ENCODE measurements around the gene ANKRD11. TPM values are rescaled to one million over a fixed set of nuclear protein-coding genes. Genes with fewer than 3 reads are reported as not detected.

Gene ANKRD11
- total RNA-seq, 2 donors from 2014 or later: 197 to 320 TPM

DNA sequence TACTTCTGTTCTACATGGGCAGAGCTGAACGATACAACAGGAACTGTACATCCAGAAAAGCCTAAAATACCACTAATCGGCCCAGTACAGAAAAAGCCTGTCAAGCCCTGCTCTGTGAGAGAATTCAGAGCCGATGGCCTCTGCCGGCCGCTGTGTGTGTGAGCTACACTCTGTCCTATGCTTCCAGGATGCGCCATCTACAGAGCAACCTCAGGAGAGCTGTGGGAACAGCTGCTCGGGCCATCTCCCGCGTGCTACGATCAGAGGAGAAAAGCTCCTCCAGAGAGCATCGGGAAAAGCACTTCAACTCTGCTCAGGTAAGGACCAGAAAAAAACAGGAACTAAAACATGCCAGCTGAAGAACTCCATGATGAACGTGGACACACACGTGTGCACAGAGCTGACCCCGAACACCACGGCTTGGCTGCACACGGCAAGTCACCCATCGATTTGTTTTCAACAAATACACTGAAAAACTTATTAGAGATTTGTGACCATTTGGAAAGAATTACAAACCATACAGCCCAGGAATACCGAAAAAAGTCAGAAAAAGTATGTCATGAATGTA, 115.9 kb downstream of the ANKRD11 start:
- H3K27me3 Mint-ChIP-seq: no peaks in the 10 kb centered on the region
- no peak overlapping the region for H3K27ac Mint-ChIP-seq
- no peak for ATAC-seq
- peaks cover 54 to 64% of the 10 kb centered on the region in 2 donors for H3K4me1 Mint-ChIP-seq (ENCODE audit: low read depth in 2 of 2)
- peaks cover 4% of the 10 kb centered on the region for H3K36me3 Mint-ChIP-seq
- H3K9me3 Mint-ChIP-seq: no peaks in the 10 kb centered on the region
- H3K4me3 Mint-ChIP-seq: no peak overlapping the region
- no peak for DNase-seq (ENCODE audit: low spot score)

DNA sequence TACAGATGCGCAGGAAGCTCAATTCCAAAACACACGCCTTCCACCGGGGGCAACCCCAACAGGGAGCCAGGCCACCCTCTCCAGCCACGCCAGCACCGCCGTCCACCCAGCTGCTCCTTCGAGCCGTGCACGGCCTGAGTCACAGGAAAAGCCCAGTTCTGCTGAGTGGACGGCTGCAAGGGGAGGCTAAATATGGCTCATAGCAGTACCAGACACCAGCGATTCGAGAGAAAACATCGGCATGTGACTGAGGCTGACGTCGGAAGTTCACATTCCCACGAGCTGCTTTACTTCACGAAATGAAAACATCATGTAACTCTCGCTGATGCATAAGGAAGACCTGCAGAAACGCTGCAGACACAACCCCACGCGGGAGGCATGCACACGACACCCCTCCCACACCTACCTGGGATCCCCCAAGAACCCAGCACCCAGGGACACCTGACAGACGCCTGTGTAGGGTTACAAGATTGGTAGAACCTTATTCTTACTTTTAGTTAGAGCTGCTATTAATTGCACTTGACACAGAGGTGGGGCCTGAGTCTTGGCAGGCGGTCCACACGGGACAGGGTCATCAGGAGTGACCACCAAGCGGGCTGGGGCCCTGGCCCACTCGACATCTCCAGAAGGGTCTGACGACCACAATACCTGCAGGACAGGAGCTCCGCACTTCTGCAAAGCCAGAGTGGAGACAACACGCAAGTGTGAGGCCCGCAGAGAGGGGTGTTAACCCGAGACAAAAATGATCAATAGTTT, 116.8 kb downstream of the ANKRD11 start:
- DNase-seq (ENCODE audit: low spot score) (no peak), ATAC-seq (no peak)
- Mint-ChIP-seq H3K36me3 (peaks cover 4% of the 10 kb centered on the region), H3K4me3 (no peak overlapping the region), H3K9me3 (no peaks in the 10 kb centered on the region), H3K4me1 (ENCODE audit: low read depth in 2 of 2) (peaks cover 61 to 72% of the 10 kb centered on the region in 2 donors), H3K27ac (no peak overlapping the region), H3K27me3 (no peaks in the 10 kb centered on the region)

DNA sequence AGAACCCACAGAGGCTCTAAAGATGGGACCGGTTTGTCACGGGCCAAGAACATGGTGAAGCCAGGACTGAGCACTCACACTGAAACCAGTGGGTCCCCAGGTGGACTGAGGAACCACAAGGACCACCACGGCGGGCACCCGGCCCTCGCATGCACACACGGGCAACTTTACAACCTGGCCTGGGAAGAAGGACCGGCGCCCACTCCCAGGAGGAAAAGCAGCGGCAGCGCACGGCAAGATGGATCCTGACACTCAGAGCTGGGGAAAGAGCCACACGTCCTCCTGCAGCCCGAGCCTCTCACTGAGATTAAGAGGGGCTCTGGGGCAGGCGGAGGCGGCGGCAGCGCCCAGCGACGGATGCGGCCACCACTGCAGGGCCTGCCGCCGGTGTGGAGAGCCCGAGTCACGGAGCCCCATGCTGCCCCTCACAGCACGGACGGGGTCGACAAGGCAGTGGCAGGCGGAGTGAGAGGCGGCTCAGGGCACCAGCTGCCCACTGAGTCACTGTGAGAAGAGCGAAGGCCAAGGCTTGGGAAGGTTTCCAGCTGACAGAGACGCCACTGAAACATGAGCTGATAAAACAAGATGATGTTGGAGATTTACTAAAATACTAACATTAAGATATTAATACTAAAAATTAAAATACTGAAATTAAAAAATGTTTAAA, 118.3 kb downstream of the ANKRD11 start:
- Mint-ChIP-seq H3K27me3 (no peaks in the 10 kb centered on the region), H3K36me3 (peaks cover 4% of the 10 kb centered on the region), H3K27ac (no peak overlapping the region), H3K9me3 (no peaks in the 10 kb centered on the region), H3K4me3 (no peak overlapping the region), H3K4me1 (ENCODE audit: low read depth in 2 of 2) (peaks cover 58 to 70% of the 10 kb centered on the region in 2 donors)
- DNase-seq (ENCODE audit: low spot score): no peak
- ATAC-seq: no peak

DNA sequence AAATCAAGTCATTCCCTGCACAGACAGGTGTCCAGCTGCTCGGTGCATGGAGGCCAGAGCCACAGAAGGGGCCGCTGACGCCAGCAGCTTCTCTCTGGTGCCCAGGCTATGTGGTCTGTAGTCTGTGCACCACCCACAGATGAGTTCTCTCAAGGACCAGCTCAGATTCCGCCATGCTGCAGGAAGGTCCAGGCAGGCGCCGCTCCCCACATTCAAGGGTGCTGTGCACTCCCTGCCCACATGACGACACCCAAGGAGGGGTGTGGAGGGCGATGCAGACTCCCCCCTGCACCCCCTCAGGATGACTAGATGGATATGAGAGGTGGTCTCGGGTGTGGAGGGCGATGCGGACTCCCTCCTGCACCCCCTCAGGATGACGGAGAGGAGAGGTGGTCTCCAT, 119.0 kb downstream of the ANKRD11 start:
- peaks cover 4% of the 10 kb centered on the region for H3K36me3 Mint-ChIP-seq
- DNase-seq (ENCODE audit: low spot score) (no peak), ATAC-seq (no peak)
- H3K27me3 Mint-ChIP-seq: no peaks in the 10 kb centered on the region
- H3K27ac Mint-ChIP-seq: peak overlapping the region in 1 of 2 donors; percentile 43
- H3K9me3 Mint-ChIP-seq: no peaks in the 10 kb centered on the region
- H3K4me1 Mint-ChIP-seq (ENCODE audit: low read depth in 2 of 2): peaks cover 57 to 72% of the 10 kb centered on the region in 2 donors
- H3K4me3 Mint-ChIP-seq: no peak overlapping the region

DNA sequence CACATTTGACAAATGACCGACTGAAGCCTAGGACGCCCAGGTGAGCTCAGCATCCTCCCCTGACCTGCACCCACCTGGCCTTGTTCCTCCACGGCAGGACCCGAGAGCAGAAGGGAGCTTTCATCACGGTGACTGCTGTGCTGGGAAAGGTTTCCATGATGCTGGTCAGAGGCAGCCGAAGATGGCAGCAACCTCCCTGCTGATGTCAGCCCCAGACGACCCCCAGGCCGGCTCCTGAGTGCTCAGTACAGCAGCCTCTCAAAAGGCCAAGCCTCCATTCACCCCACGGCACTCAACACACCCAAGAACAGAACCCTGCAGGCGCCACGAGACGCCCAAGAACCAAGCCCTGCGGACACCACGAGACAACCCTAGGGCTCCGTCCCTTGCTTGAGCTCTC, 119.8 kb downstream of the ANKRD11 start:
- Mint-ChIP-seq H3K9me3 (no peaks in the 10 kb centered on the region), H3K36me3 (no peaks in the 10 kb centered on the region)

DNA sequence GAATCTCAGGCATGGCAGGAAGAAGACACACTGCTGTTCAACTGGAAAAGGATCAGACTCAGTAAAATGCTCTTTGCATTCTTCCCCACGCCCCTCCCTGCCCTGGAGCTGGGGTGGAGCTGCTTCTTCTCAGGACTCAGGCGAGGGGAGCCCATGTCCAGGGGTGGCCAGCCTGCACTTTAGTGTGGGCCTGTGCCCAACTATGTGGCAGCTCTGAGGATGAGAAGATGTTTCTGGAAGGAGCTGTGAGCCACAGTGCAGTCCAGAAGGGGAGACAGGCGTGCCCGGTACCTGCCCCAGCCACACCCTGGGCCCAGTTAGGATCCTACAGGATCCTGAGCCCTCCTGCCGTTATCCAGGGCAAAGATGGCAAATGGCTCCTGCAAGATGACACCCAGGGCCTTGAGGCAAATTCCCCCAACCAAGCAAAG, 120.3 kb downstream of the ANKRD11 start:
- Mint-ChIP-seq H3K27ac (peak overlapping the region in 1 of 2 donors; percentile 67), H3K36me3 (no peaks in the 10 kb centered on the region), H3K4me1 (ENCODE audit: low read depth in 2 of 2) (peaks cover 63 to 77% of the 10 kb centered on the region in 2 donors), H3K9me3 (no peaks in the 10 kb centered on the region), H3K4me3 (no peak overlapping the region), H3K27me3 (no peaks in the 10 kb centered on the region)
- ATAC-seq: no peak
- no peak for DNase-seq (ENCODE audit: low spot score)

More for the DNA sequence above, 119.8 kb downstream of the ANKRD11 start:
- DNase-seq (ENCODE audit: low spot score) (no peak), ATAC-seq (no peak)
- peaks cover 58 to 72% of the 10 kb centered on the region in 2 donors for H3K4me1 Mint-ChIP-seq (ENCODE audit: low read depth in 2 of 2)
- no peak overlapping the region for H3K4me3 Mint-ChIP-seq
- H3K27ac Mint-ChIP-seq: peak overlapping the region; percentile 43 to 67
- no peaks in the 10 kb centered on the region for H3K27me3 Mint-ChIP-seq

DNA sequence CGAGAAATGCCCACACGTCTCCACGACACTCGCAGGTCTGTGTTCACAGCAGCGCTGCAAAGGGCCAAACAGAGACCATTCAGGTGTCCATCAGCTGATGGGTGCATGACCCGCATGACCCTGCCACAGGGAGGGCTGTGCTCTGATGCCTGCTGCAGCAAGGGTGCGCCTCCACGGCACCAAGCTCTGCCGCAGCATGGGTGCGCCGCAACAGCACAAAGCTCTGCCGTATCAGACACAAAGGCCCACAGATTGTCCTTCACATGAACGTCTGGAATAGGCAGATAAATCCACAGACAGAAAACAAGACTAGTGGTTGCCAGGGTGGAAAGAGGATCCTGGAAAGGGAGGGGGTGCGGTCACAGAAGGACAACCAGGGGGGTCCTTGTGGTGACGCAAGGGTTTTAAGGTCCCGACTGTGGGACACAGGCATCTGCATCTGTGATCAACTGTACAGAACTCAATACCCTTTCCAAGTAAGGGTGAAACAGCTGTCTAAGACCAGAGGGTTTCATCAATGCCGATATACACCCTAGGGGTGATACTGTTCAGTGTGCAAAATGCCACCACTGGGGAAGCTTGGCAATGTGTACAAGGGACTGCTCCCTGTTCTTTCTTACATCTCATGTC, 121.0 kb downstream of the ANKRD11 start:
- H3K27ac Mint-ChIP-seq: peak overlapping the region in 1 of 2 donors; percentile 67
- H3K36me3 Mint-ChIP-seq: no peaks in the 10 kb centered on the region
- H3K27me3 Mint-ChIP-seq: no peaks in the 10 kb centered on the region
- ATAC-seq (no peak), DNase-seq (ENCODE audit: low spot score) (no peak)
- H3K4me1 Mint-ChIP-seq (ENCODE audit: low read depth in 2 of 2): peaks cover 67 to 80% of the 10 kb centered on the region in 2 donors
- H3K9me3 Mint-ChIP-seq: no peaks in the 10 kb centered on the region
- H3K4me3 Mint-ChIP-seq: no peak overlapping the region

DNA sequence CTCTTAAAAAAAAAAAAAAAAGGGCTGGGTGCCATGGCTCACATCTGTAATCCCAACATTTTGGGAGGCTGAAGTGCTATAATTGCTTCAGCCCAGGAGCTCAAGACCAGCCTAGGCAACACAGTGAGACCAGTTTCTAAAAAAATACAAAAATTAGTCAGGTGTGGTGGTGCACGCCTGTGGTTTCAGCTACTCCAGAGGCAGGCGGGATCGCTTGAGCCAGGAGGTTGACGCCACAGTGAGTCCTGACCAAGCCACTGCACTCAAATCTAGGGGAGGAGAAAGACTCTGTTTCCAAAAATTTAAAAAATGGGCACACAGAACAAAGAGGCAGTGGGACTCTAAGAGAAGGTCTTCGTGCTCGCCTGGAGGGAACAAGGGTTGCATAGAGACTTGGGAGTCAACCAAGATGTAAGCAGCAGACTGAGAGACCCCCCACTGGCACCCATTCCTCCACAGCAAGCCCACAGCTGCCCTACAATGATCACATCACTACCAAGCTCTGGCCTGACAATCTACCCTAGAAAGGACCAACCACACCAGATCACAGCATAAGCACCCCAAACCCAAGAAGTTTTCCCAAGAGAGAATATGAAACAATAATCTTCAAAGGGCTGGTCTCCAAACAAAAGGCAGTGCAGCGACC, 121.6 kb downstream of the ANKRD11 start:
- H3K4me3 Mint-ChIP-seq: no peak overlapping the region
- peak overlapping the region in 1 of 2 donors; percentile 67 for H3K27ac Mint-ChIP-seq
- H3K27me3 Mint-ChIP-seq: no peaks in the 10 kb centered on the region
- H3K36me3 Mint-ChIP-seq: no peaks in the 10 kb centered on the region
- H3K4me1 Mint-ChIP-seq (ENCODE audit: low read depth in 2 of 2): peaks cover 72 to 83% of the 10 kb centered on the region in 2 donors
- no peaks in the 10 kb centered on the region for H3K9me3 Mint-ChIP-seq
- no peak for ATAC-seq
- DNase-seq (ENCODE audit: low spot score): no peak

DNA sequence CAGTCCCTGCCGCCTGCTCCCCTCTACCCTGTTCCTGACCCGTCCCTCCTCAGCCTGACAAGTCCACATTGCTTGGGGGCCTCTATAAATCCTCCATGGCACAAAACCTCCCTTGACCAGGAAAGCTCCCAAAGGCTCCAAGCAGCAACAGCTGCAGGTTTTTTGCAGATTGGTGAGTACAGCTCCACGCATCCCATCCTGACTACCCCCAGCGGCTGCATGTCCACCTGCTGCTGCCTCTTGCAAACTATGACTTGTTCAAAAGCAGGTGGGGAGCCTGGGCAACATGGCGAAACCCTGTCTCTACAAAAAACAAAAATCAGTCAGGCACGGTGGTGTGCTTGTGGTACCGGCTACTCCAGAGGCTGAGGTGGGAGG, 122.8 kb downstream of the ANKRD11 start:
- ATAC-seq (no peak), DNase-seq (ENCODE audit: low spot score) (no peak)
- peak overlapping the region in 1 of 2 donors; percentile 78 for H3K27ac Mint-ChIP-seq
- H3K36me3 Mint-ChIP-seq: no peaks in the 10 kb centered on the region
- no peak overlapping the region for H3K4me3 Mint-ChIP-seq
- no peaks in the 10 kb centered on the region for H3K9me3 Mint-ChIP-seq
- peaks cover 74 to 77% of the 10 kb centered on the region in 2 donors for H3K4me1 Mint-ChIP-seq (ENCODE audit: low read depth in 2 of 2)
- no peaks in the 10 kb centered on the region for H3K27me3 Mint-ChIP-seq

GRCh38 chr16:89366561-89367537, 123.5 kb downstream of the ANKRD11 start:
- Mint-ChIP-seq H3K9me3 (no peaks in the 10 kb centered on the region), H3K27ac (peak overlapping the region in 1 of 2 donors; percentile 87), H3K27me3 (no peaks in the 10 kb centered on the region), H3K4me3 (peak overlapping the region; percentile 38), H3K4me1 (ENCODE audit: low read depth in 2 of 2) (peaks cover 81% of the 10 kb centered on the region in 2 donors), H3K36me3 (no peaks in the 10 kb centered on the region)
- ATAC-seq (no peak), DNase-seq (ENCODE audit: low spot score) (no peak)

- no peak for ATAC-seq
- no peaks in the 10 kb centered on the region for H3K9me3 Mint-ChIP-seq
- peaks cover 81 to 86% of the 10 kb centered on the region in 2 donors for H3K4me1 Mint-ChIP-seq (ENCODE audit: low read depth in 2 of 2)
- peak overlapping the region; percentile 38 for H3K4me3 Mint-ChIP-seq
- no peak for DNase-seq (ENCODE audit: low spot score)
- H3K27me3 Mint-ChIP-seq: no peaks in the 10 kb centered on the region
- no peaks in the 10 kb centered on the region for H3K36me3 Mint-ChIP-seq
- H3K27ac Mint-ChIP-seq: peak overlapping the region in 1 of 2 donors; percentile 87
These were observed 124.4 kb downstream of the ANKRD11 start for GRCh38 chr16:89365996-89366395.

GRCh38 chr16:89365044-89365467, 125.3 kb downstream of the ANKRD11 start:
- ATAC-seq (peak; percentile 50 to 72), DNase-seq (ENCODE audit: low spot score) (peak; percentile 69)
- peak overlapping the region; percentile 80 for H3K4me3 Mint-ChIP-seq
- H3K27me3 Mint-ChIP-seq: no peaks in the 10 kb centered on the region
- peaks cover 82 to 86% of the 10 kb centered on the region in 2 donors for H3K4me1 Mint-ChIP-seq (ENCODE audit: low read depth in 2 of 2)
- no peaks in the 10 kb centered on the region for H3K36me3 Mint-ChIP-seq
- peak overlapping the region; percentile 69 to 87 for H3K27ac Mint-ChIP-seq
- H3K9me3 Mint-ChIP-seq: no peaks in the 10 kb centered on the region

Data from natural killer cell treated with Interleukin-12 subunit alpha and Interleukin-12 subunit beta and Interleukin-15 and Interleukin-18, amount 100 ng/mL, for 72 hours (primary cell).